ENCODE data around the gene CDKN1C.
"Not testable (repeated sequence)": the region's sequence is repeated elsewhere in the genome, so short reads cannot be mapped to it uniquely, and the experiment has no call there.

CDKN1C gene

DNA sequence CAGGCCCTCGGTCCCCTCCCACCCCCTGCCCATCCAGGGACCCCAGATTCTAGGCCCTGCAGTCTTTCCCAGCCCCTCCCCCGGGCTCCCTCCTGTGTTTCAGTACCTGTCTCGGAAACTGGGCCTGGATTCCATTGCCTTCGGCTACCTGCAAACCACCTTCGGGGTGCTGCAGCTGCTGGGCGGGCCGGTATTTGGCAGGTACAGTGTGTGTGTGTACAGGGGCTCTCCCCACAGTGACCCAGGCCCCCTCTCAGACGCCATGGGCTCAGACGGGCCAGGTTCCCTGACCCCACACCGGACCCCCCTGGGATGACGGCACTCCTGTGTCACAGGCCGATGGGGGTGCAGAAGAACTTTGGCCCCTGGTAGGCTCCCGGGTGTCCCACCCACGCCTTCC is 22.6 kb upstream of the CDKN1C start:
- H3K9me3 ChIP-seq (ENCODE audit: control insufficient read depth, insufficient read depth, low read length) = no peaks in the 10 kb centered on the region
- no peaks in the 10 kb centered on the region for H3K36me3 ChIP-seq (ENCODE audit: insufficient read depth, low read length)
- no peak overlapping the region for H3K9ac ChIP-seq (ENCODE audit: low read depth, low read length)
- peaks cover 16% of the 10 kb centered on the region; the same call in 1 of the 2 replicates for H3K4me1 ChIP-seq (ENCODE audit: insufficient read depth, low read length)

DNA sequence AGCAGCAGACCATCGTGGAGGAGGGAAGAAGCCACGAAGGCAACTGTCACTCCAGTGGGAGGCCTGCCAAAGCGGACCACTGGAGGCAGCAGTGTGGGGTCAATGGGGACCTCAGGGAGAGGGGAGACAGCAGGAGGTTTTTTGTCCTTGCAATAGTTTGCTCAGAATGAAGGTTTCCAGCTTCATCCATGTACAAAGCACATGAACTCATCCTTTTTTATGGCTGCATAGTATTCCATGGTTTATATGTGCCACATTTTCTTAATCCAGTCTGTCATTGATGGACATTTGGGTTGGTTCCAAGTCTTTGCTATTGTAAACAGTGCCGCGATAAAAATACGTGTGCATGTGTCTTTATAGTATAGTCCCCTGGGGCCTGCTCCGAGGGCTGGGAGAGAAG is 19.7 kb upstream of the CDKN1C start:
- H3K9me3 ChIP-seq (ENCODE audit: control insufficient read depth, insufficient read depth, low read length); H3K9ac ChIP-seq (ENCODE audit: low read depth, low read length); H3K4me1 ChIP-seq (ENCODE audit: insufficient read depth, low read length); H3K36me3 ChIP-seq (ENCODE audit: insufficient read depth, low read length): not testable (repeated sequence)

DNA sequence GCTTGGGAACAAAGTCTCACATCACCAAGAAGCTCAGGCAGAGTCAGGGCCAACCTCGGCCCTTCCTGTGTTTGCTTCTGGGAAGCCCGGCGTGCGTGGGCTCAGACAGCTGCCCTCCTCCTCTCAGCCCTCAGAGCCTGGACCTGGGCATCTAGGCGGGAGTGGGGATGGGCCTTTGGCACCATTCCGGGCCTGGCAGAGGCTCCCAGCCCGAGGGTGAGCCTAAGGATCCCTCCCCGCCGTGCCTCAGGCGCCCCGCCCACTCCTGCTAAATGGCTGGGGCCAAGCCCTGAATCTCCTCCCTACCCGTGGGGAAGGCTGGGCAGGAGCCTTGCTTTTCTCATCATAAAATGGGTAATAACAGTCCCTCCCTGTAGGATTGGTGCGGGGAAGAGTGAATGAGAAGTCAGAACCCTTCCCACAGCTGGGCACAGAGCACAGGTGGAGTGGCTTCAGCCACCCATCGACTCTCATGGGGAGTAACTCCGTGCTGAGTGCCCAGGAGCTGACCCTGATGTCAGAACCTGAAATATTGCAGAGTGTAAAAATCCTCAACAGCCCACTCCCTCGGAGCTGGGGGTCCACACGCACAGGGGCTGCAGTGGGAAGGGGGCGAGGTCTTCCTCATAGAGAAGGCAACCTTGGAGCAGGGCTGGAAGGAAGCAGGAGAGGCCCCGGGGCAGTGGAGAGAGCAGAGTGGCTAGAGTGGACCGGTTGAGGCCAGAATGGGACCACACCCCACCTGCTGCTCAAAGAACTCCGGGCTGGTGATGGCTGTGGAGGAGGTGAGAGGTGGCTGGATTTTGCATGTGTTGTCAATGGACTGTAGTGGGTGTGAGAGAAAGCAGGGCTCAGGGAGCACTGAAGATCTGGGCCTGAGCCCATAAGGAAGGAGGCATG is 18.8 kb upstream of the CDKN1C start:
- H3K4me1 ChIP-seq (ENCODE audit: insufficient read depth, low read length) = peaks cover 6% of the 10 kb centered on the region; the same call in 1 of the 2 replicates
- no peaks in the 10 kb centered on the region for H3K36me3 ChIP-seq (ENCODE audit: insufficient read depth, low read length)
- H3K9ac ChIP-seq (ENCODE audit: low read depth, low read length) = no peak overlapping the region
- H3K9me3 ChIP-seq (ENCODE audit: control insufficient read depth, insufficient read depth, low read length) = no peaks in the 10 kb centered on the region

DNA sequence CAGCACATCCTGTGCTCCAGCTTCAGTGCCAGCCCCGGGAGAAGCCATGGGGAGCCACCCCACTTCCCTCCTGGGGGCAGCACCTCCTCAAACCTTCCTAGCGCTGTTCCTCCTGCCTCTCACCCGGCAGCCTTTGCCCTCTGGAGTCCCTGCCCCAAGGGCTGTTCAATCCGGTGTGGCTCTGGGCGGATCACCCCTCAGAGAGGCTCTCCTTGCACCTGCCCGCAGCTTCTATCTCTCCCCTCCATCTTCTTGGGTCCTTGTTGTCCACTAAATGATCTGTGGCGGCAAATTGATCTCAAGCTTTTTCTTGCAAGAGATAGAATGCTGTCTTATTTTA is 18.1 kb upstream of the CDKN1C start:
- Histone ChIP-seq H3K36me3 (ENCODE audit: insufficient read depth, low read length) (no peaks in the 10 kb centered on the region), H3K9me3 (ENCODE audit: control insufficient read depth, insufficient read depth, low read length) (no peaks in the 10 kb centered on the region), H3K4me1 (ENCODE audit: insufficient read depth, low read length) (peaks cover 12% of the 10 kb centered on the region; the same call in 1 of the 2 replicates), H3K9ac (ENCODE audit: low read depth, low read length) (no peak overlapping the region)

DNA sequence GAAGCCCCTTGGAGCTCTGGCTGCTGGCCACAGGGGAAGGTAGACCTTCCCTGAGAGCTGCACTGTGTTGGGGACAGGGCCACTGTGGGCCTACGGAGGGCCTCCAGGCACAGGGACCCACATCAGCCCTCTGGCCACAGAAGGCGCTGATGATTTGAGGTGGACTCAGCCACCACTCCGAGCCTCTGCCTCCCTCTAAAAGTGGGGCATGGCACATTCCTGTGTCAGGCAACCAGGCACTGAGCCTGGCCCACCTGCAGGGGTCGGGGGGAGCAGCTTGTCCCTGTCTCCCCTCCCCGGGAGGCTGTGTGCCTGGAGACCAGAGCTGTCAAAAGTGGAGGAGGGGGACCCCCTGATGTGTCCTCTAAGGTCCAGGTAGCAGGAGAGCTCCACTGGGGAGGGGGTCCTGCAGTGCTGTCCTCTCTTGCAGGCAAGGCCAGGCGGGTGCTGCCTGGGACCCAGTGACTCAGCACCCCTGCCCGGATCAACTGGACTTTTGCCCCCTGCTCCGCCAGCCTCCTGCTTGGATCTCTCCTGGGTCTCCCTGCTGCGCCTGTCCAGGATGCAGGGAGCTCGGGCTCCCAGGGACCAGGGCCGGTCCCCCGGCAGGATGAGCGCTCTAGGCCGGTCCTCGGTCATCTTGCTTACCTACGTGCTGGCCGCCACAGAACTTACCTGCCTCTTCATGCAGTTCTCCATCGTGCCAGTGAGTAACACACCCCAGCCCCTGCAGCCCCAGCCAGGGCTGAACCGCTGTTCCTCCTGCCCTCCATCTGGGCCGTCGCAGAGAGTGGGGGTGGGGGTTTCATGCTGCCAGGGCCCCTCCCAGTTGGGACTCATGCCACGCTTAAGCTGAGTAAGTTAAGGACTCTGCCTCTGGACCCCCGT is 17.5 kb upstream of the CDKN1C start:
- H3K4me1 ChIP-seq (ENCODE audit: insufficient read depth, low read length) = peaks cover 12% of the 10 kb centered on the region; the same call in 1 of the 2 replicates

DNA sequence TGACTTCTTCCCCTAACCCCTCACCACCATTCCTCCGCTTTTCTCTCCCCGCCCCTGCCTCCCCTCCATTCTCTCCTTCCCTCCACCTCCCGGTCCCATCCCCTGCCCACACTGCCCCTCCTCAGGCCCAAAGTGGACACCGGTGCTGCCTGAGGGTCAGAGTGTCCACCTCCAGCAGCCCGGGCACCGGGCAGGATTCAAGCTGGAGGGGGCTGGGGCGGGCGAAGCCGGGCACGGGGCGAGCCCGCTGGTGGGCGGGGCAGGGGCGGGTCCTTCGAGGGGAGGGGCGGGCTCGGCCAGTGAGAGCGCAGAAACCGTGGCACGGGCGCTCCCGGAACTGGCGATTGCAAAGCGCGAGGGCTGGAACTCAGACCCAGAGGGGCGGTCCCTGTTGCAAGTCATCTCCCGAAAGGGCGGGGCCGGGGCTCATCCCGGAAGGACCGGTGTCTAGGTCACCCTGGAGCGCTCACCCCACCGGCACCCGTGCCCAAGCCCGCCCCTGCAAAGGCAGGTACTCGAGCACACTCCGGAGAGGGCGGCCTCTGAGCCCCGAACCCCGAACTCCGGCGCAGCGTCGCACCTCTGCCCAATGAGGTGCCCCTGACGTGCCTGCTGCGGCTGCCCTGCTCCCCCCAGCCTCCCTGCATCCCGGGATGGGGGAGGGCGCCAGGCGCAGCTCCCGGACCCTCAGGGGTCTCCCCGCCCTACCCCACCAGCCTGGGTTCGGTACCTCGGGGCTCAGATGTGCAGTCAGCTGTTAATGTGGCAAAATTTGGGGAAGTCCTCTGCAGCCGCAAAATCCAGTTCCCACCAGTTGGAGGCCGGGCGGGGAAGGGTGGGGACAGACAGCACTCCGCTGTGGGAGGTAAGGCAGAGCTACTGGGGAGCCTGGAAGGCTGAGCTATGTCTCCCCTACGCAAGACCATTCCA is 16.5 kb upstream of the CDKN1C start:
- H3K36me3 ChIP-seq (ENCODE audit: insufficient read depth, low read length) = no peaks in the 10 kb centered on the region
- H3K9ac ChIP-seq (ENCODE audit: low read depth, low read length) = peak overlapping the region; percentile 86
- H3K4me1 ChIP-seq (ENCODE audit: insufficient read depth, low read length) = peaks cover 12% of the 10 kb centered on the region; the same call in 1 of the 2 replicates
- H3K9me3 ChIP-seq (ENCODE audit: control insufficient read depth, insufficient read depth, low read length) = no peaks in the 10 kb centered on the region

More for the DNA sequence above, 17.5 kb upstream of the CDKN1C start:
- H3K9ac ChIP-seq (ENCODE audit: low read depth, low read length) = peak overlapping the region; percentile 86
- H3K36me3 ChIP-seq (ENCODE audit: insufficient read depth, low read length) = no peaks in the 10 kb centered on the region
- no peaks in the 10 kb centered on the region for H3K9me3 ChIP-seq (ENCODE audit: control insufficient read depth, insufficient read depth, low read length)

DNA sequence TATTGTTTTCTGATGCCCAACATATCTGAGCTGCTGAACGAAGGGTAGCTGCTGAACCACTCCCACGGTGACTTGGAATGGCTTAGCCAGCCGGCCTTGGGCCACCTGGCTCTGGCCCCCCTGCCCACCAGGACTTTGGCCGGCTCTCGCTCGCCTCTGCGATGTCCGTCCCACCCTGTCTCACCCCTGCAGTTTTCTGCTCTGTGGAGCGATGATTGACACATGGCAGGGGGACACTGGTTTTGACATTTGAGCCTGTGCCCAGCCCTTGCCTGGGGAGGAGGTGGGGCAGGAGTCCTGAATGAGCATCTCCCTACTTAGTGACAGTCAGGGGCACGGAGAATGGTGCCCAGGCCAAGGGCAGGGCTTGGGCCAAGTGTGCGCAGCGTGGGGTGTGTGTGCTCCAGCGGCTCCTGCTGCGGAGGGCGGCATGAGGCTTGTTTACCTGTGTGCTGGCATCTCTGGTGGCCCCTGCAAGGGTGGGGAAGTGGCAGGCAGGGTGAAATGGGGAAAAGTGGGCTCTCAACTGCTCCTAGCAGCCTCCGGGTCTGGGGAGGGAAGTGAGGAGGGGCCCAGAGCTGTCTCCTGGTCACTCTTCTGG is 15.7 kb upstream of the CDKN1C start:
- peaks cover 12% of the 10 kb centered on the region; the same call in 1 of the 2 replicates for H3K4me1 ChIP-seq (ENCODE audit: insufficient read depth, low read length)
- peak overlapping the region; percentile 74 for H3K9ac ChIP-seq (ENCODE audit: low read depth, low read length)
- no peaks in the 10 kb centered on the region for H3K9me3 ChIP-seq (ENCODE audit: control insufficient read depth, insufficient read depth, low read length)
- H3K36me3 ChIP-seq (ENCODE audit: insufficient read depth, low read length) = no peaks in the 10 kb centered on the region

DNA sequence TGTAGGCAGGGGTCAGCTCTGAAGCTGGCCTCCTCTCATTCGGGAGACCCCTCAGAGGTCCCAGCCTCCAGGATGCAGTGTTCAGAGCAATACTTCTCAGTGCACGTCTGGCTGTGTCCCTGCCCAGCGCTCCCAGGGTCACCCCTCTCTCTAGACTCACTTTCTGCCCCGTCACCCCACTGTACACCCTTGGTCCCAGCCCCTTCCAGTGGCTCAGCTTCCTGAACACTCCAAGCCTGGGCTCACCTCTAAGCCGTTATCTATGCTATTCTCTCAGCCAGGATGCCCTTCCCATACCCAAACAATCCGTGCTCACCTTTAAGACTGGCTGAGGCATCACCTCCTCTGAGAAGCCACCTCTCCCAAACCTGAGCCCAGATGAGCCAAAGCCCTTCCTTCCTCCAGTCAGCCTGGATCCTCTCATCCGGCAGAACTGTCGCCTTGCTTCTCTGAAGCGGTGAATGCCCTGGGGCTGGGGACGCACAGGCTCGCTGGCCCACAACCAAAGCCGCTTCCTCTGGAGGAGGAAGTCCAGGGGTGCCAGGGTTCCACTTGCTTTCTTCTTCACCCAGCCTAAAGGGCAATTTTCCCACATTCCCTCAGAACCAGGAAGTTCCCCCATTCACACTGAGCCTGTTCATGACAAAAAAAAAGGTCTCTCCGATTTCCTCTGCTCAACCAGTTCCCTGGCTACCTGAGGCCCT is 13.7 kb upstream of the CDKN1C start:
- Histone ChIP-seq H3K36me3 (ENCODE audit: insufficient read depth, low read length) (no peaks in the 10 kb centered on the region), H3K4me1 (ENCODE audit: insufficient read depth, low read length) (peaks cover 12% of the 10 kb centered on the region; the same call in 1 of the 2 replicates), H3K9ac (ENCODE audit: low read depth, low read length) (no peak overlapping the region), H3K9me3 (ENCODE audit: control insufficient read depth, insufficient read depth, low read length) (no peaks in the 10 kb centered on the region)

DNA sequence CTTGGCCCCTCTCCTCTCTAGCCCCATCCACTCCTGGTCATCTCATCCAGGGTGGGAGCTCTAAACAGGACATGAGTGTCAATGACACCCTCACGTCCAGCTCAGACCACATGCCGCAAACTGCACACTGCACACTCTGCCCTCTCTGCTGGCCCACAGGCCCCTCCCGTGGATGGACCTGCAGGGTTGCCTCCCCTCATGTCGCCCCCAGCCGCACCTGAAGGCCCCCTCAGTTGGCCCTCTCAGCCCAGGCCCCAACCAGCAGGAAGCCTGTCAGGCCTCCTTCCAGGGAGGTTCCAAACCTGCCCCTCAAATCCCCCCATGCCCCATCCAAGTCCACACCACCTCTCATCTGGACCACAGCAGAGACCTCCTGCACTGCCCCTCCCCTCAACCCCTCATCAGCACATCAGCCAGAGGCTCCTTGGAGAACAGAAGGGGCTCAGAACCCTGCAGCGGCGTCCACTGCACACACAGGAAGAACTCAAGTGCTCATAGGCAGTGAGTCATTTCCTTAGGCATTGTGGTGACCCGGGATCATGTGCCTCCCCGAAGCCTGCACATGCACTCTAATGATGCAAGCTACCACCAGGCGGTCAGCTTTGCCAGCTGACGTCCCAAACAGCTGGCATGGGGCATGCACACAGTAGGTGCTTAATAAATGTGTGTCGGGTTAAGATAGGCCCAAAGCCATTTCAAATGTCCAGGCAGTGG is 12.9 kb upstream of the CDKN1C start:
- peaks cover 12% of the 10 kb centered on the region; the same call in 1 of the 2 replicates for H3K4me1 ChIP-seq (ENCODE audit: insufficient read depth, low read length)
- H3K36me3 ChIP-seq (ENCODE audit: insufficient read depth, low read length) = no peaks in the 10 kb centered on the region
- H3K9me3 ChIP-seq (ENCODE audit: control insufficient read depth, insufficient read depth, low read length) = no peaks in the 10 kb centered on the region
- H3K9ac ChIP-seq (ENCODE audit: low read depth, low read length) = no peak overlapping the region

DNA sequence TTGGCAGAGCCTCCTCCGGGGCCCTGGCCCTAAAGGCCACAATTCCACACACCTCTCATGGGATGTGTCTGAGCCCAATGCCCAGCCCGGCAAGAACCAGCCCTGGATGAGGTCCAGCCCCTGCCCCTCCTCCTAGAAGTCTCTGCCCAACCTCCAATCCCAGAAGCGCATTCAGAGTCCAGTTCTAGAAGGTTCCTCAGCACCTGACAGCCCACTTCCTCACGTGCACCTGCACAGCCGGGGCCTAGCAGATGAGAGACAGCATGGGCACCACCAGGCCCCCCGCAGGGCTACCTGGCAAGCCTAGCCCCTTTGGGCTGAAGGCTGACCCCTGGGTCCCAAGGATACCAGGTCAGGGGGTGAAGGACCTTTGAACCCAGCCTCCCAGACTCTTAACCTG is 11.5 kb upstream of the CDKN1C start:
- H3K9ac ChIP-seq (ENCODE audit: low read depth, low read length) = no peak overlapping the region
- H3K9me3 ChIP-seq (ENCODE audit: control insufficient read depth, insufficient read depth, low read length) = no peaks in the 10 kb centered on the region
- H3K4me1 ChIP-seq (ENCODE audit: insufficient read depth, low read length) = peaks cover 12% of the 10 kb centered on the region; the same call in 1 of the 2 replicates
- H3K36me3 ChIP-seq (ENCODE audit: insufficient read depth, low read length) = no peaks in the 10 kb centered on the region

DNA sequence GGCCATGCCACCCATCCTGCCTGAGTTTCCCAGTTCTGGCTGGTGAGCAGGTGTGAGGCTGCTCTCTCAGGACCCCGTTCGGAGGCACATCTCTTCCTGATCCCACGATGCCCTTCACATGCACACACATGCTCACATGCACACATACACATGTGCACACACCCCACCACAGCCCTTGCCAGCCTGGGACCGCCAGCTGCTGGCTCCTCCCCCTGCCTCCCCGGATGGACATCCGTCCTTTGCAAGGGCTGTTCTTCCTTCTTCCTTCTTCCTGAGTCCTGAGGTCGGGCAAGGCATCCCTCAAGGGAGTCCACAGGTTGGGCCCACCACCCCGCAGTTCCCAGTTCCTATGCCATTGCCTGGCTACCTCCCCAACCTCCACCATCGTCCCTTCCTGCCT is 10.5 kb upstream of the CDKN1C start:
- H3K36me3 ChIP-seq (ENCODE audit: insufficient read depth, low read length) = no peaks in the 10 kb centered on the region
- no peak overlapping the region for H3K9ac ChIP-seq (ENCODE audit: low read depth, low read length)
- peaks cover 21% of the 10 kb centered on the region for H3K4me1 ChIP-seq (ENCODE audit: insufficient read depth, low read length)
- H3K9me3 ChIP-seq (ENCODE audit: control insufficient read depth, insufficient read depth, low read length) = no peaks in the 10 kb centered on the region

DNA sequence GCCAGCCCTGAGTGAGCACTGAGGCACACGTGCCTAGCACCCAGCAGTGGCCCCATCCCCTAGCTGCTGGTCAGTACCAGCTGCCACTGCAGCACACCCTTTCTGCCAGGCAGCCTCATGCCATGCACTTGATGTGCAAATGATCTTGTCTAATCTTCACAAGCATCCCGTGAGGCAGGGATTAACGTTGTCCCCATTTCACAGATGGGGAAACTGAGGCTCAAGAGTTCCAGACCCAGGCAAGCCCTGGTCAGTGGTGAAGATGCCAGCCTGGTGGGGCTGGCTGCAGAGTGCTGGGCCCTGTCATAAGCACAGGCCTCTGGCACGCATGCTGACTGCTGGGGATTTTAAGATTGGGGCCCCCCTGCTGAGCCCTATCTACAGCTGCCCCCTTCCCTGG is 8.4 kb upstream of the CDKN1C start:
- Histone ChIP-seq H3K36me3 (ENCODE audit: insufficient read depth, low read length) (no peaks in the 10 kb centered on the region), H3K9me3 (ENCODE audit: control insufficient read depth, insufficient read depth, low read length) (no peaks in the 10 kb centered on the region), H3K9ac (ENCODE audit: low read depth, low read length) (no peak overlapping the region), H3K4me1 (ENCODE audit: insufficient read depth, low read length) (peaks cover 14% of the 10 kb centered on the region)
